HepG2 (cell line): ENCODE data around the gene EZH2. TPM values are rescaled to one million over a fixed set of nuclear protein-coding genes. Genes with fewer than 3 reads are reported as not detected.

Experiments used
- ATAC-seq: fragments of 200-7000 bp; cut with Tn5 transposase; 3 replicates; pipeline ENCODE4 v1.9.1; 2020; ENCODE audit warnings: mild to moderate bottlenecking, moderate library complexity
- BruUV-seq: library from RNA; stranded (reverse); fragments of 400-500 nt; replicated peaks from 2 replicates; lab custom pipeline; 2021; lab: Mats Ljungman, UMichigan
- CTCF ChIA-PET: fragments of 300-600 bp; formaldehyde crosslinking; extraction: SDS; loops from one replicate; lab custom pipeline; 2021; ENCODE audit warnings: low total read pairs, inconsistent platforms, low intra/inter-chr PET ratio; lab: Yijun Ruan, JAX
- POLR2A ChIA-PET: fragments of 350-600 bp; sonication (Branson Sonifier 250); formaldehyde crosslinking; loops from one replicate; lab custom pipeline; 2020; ENCODE audit warnings: antibody characterized with exemption, inconsistent platforms; lab: Yijun Ruan, JAX
- DNase-seq: peaks from one replicate; pipeline ENCODE4 v3.0.0-alpha.2; 2015; ENCODE audit warnings: low spot score
- FAIRE-seq: peaks from 3 replicates; lab custom pipeline; 2011; peaks lifted over from hg19 to GRCh38; lab: Jason Lieb, UNC
- H2AFZ ChIP-seq: one replicate; pipeline ENCODE4 v1.6.1; 2011; ENCODE audit warnings: low read length, inconsistent platforms
- H3K27ac ChIP-seq: fragments of 300-600 bp; 3 replicates; pipeline ENCODE4 v1.8.0; 2011; ENCODE audit warnings: mixed run types, mild to moderate bottlenecking, mixed read lengths, low read length, inconsistent platforms; ENCODE audit not compliant: insufficient read depth; ENCODE audit errors: extremely low read length
- H3K27me3 ChIP-seq, 2 experiments: fragments of 200-600 bp in 1 of 2; 2 replicates in 1 of 2; 3 replicates in 1 of 2; pipeline versions ENCODE4 v1.6.0 to v1.8.0; 2011; ENCODE audit warnings: low read length in 2 of 2, mild to moderate bottlenecking in 2 of 2, moderate library complexity in 2 of 2, inconsistent platforms in 1 of 2; ENCODE audit not compliant: insufficient read depth in 2 of 2, control insufficient read depth in 1 of 2
- H3K36me3 ChIP-seq, 2 experiments: fragments of 200-600 bp in 1 of 2; replicated peaks in 1 of 2; 2 replicates in 1 of 2; 3 replicates in 1 of 2; pipeline versions ENCODE4 v1.5.1 to v1.8.0; 2011; ENCODE audit warnings: low read length in 2 of 2, inconsistent platforms in 1 of 2; ENCODE audit not compliant: insufficient read depth in 2 of 2, control insufficient read depth in 1 of 2
- H3K4me1 ChIP-seq: 2 replicates; pipeline ENCODE4 v1.5.1; 2012; ENCODE audit warnings: low read length, inconsistent platforms; ENCODE audit not compliant: insufficient read depth
- H3K4me2 ChIP-seq: 2 replicates; pipeline ENCODE4 v1.6.0; 2011; ENCODE audit warnings: low read depth, low read length, inconsistent platforms
- H3K4me3 ChIP-seq, 3 experiments: fragments of 200-600 bp in 1 of 3; sonication (generic), shearing (Covaris generic) in 1 of 3; replicated peaks in 1 of 3; 2 replicates each; pipeline ENCODE4 v1.5.1; 2011 to 2016; ENCODE audit warnings: low read length in 3 of 3, inconsistent platforms in 2 of 3, low read depth in 2 of 3, mild to moderate bottlenecking in 2 of 3, control low read depth in 1 of 3, mixed read lengths in 1 of 3; ENCODE audit not compliant: insufficient read depth in 1 of 3
- H3K79me2 ChIP-seq: one replicate; pipeline ENCODE4 v1.6.1; 2011; ENCODE audit warnings: low read length, inconsistent platforms; ENCODE audit not compliant: insufficient read depth
- H3K9ac ChIP-seq: 2 replicates; pipeline ENCODE4 v1.6.0; 2011; ENCODE audit warnings: mild to moderate bottlenecking, low read depth, low read length, inconsistent platforms; ENCODE audit not compliant: insufficient read depth
- H3K9me3 ChIP-seq: 2 replicates; pipeline ENCODE4 v1.5.1; 2012; ENCODE audit warnings: mild to moderate bottlenecking, low read length
- H4K20me1 ChIP-seq: 2 replicates; pipeline ENCODE4 v1.6.0; 2011; ENCODE audit warnings: inconsistent platforms, mild to moderate bottlenecking, low read length, moderate library complexity; ENCODE audit not compliant: insufficient read depth
- KDM4B ChIP-seq: sonication (generic); formaldehyde crosslinking; IDR thresholded peaks from 2 replicates; pipeline ENCODE4 v1.4.0; 2020; ENCODE audit warnings: missing genetic modification reagents
- KLF13 ChIP-seq: sonication (generic); formaldehyde crosslinking; IDR thresholded peaks from 2 replicates; pipeline ENCODE4 v1.4.0; 2020; ENCODE audit warnings: mild to moderate bottlenecking, missing genetic modification reagents
- NBN ChIP-seq: fragments of 450-650 bp; conservative IDR thresholded peaks from 2 replicates; pipeline ENCODE4 v1.6.1; 2017
- SAP130 ChIP-seq: IDR thresholded peaks from 2 replicates; pipeline ENCODE4 v1.6.1; 2016; ENCODE audit warnings: low read depth
- SKI ChIP-seq: fragments of 450-650 bp; IDR thresholded peaks from one replicate; pipeline ENCODE4 v1.6.1; 2018; ENCODE audit warnings: mild to moderate bottlenecking; ENCODE audit not compliant: partially characterized antibody
- SRY ChIP-seq: sonication (generic); formaldehyde crosslinking; IDR thresholded peaks from 2 replicates; pipeline ENCODE4 v1.8.0; 2022; ENCODE audit warnings: mild to moderate bottlenecking, missing genetic modification reagents
- U2AF2 ChIP-seq: fragments of 200-400 bp; formaldehyde crosslinking; IDR thresholded peaks from 2 replicates; pipeline ENCODE4 v1.6.1; 2017; ENCODE audit warnings: low read depth, mild to moderate bottlenecking, low read length
- ZFP37 ChIP-seq: sonication (generic); formaldehyde crosslinking; IDR thresholded peaks from 2 replicates; pipeline ENCODE4 v1.4.0; 2020; ENCODE audit warnings: missing genetic modification reagents, borderline replicate concordance
- ZNF12 ChIP-seq: sonication (generic); formaldehyde crosslinking; IDR thresholded peaks from 2 replicates; pipeline ENCODE4 v1.5.0; 2020; ENCODE audit warnings: missing genetic modification reagents
- ZNF296 ChIP-seq: sonication (generic); formaldehyde crosslinking; conservative IDR thresholded peaks from 2 replicates; pipeline ENCODE4 v1.5.0; 2020; ENCODE audit warnings: mild to moderate bottlenecking, missing genetic modification reagents
- ZNF563 ChIP-seq: sonication (generic); formaldehyde crosslinking; IDR thresholded peaks from 2 replicates; pipeline ENCODE4 v1.8.0; 2022; ENCODE audit warnings: mild to moderate bottlenecking, moderate library complexity, missing genetic modification reagents
- ZNF569 ChIP-seq: sonication (generic); formaldehyde crosslinking; IDR thresholded peaks from 2 replicates; pipeline ENCODE4 v1.5.0; 2020; ENCODE audit warnings: mild to moderate bottlenecking, missing genetic modification reagents, moderate library complexity, borderline replicate concordance
- ZNF607 ChIP-seq: sonication (generic); formaldehyde crosslinking; IDR thresholded peaks from 2 replicates; pipeline ENCODE4 v1.5.1; 2020; ENCODE audit warnings: missing genetic modification reagents, mild to moderate bottlenecking, borderline replicate concordance
- WGBS: methylation state at CpG from one replicate; pipeline ENCODE4 v1.1.6; 2017; ENCODE audit warnings: low lambda C conversion rate; 5-methylcytosine and 5-hydroxymethylcytosine counted together
- in situ Hi-C: cut with HindIII; loops from 2 replicates; pipeline ENCODE4 v1.10.0; 2017; ENCODE audit warnings: low pct_unique_long_range_greater_than_20kb; ENCODE audit not compliant: extremely low pct_ligation_motif_present
- intact Hi-C: fragments of 100-400 bp; cut with micrococcal nuclease; formaldehyde crosslinking; loops from one replicate; pipeline ENCODE4 v1.10.0; 2022; ENCODE audit not compliant: unreplicated experiment
- polyA plus RNA-seq, 8 experiments: library from polyadenylated mRNA; depleted of rRNA in 3 of 8; stranded (reverse) in 7 of 8; unstranded in 1 of 8; fragments of >200 nt; fragmentation: Illumina TruSeq in 4 of 8; extraction: Trizol in 4 of 8; gene quantifications; 2 replicates each; pipeline versions ENCODE4 v1.2.1 to v1.2.3, GENCODE V29; 2011 to 2016; ENCODE audit warnings: low read depth in 4 of 8, missing spikeins in 1 of 8, mixed read lengths in 1 of 8; ENCODE audit not compliant: insufficient read depth in 1 of 8
- total RNA-seq, 5 experiments: library from RNA; depleted of rRNA; stranded (reverse); fragments of >200 nt; fragmentation: Illumina TruSeq; extraction: Trizol; gene quantifications; 2 replicates each; pipeline ENCODE4 v1.2.3, GENCODE V29; 2016; ENCODE audit warnings: low read depth in 1 of 5
- TF ChIP-seq, protein P1 (sequence below): sonication (generic); formaldehyde crosslinking; IDR thresholded peaks from 2 replicates; pipeline ENCODE4 v1.4.0; 2020; ENCODE audit warnings: mild to moderate bottlenecking, low read depth, missing genetic modification reagents
- TF ChIP-seq, protein P2 (sequence below): sonication (generic); formaldehyde crosslinking; IDR thresholded peaks from 2 replicates; pipeline ENCODE4 v1.4.0; 2020; ENCODE audit warnings: missing genetic modification reagents, low read depth, mild to moderate bottlenecking, borderline replicate concordance

EZH2 gene
- total and polyA plus RNA-seq, 2 of the 13 experiments (the other 11 are each of a cell fraction or from before 2014, with no cell fraction given), result 26.0 to 34.3 TPM

DNA sequence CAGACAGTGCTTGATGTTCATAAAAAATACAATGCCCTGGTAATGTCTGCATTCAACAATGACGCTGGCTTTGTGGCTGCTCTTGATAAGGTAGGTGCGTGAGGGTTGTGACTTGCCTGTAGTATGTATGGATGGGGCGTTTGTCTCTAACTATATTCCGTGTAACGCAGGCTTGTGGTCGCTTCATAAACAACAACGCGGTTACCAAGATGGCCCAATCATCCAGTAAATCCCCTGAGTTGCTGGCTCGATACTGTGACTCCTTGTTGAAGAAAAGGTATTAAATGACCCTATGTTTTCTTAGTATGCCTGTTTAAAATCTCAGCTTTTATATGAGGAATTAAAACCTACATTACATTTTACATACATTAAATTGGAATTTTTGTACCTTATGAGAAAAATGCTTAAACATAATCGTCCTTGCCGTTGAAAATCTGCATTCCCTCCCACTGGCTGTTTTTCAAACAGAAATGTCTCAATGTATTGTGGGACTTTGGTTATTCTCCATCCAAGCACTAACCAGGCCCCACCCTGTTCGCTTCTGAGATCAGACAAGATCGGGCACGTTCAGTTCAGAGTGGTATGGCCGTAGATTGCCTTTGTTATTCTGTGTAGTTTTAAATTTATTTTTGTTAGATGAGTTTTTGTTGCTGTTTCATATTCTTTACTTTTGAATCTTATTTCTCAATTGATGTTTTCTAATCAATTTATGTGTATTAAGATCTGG is 100.1 kb downstream of the EZH2 start:
- FAIRE-seq, result no peak
- H3K9me3 ChIP-seq, result no peaks in the 10 kb centered on the region
- no peak overlapping the region for H2AFZ ChIP-seq
- WGBS, result 94% methylated on average over 15 of the region's 15 CpGs
- TF ChIP-seq KLF13 (no peak), ZNF563 (CRISPR knock-in tag) (no peak), U2AF2 (no peak), ZNF12 (CRISPR knock-in tag) (no peak), KDM4B (CRISPR knock-in tag) (no peak), ZNF569 (CRISPR knock-in tag) (no peak), SRY (CRISPR knock-in tag) (no peak), SAP130 (CRISPR knock-in tag) (no peak), NBN (no peak), ZFP37 (no peak), ZNF607 (CRISPR knock-in tag) (no peak), ZNF296 (no peak), SKI (no peak)
- TF ChIP-seq, protein P1, sequence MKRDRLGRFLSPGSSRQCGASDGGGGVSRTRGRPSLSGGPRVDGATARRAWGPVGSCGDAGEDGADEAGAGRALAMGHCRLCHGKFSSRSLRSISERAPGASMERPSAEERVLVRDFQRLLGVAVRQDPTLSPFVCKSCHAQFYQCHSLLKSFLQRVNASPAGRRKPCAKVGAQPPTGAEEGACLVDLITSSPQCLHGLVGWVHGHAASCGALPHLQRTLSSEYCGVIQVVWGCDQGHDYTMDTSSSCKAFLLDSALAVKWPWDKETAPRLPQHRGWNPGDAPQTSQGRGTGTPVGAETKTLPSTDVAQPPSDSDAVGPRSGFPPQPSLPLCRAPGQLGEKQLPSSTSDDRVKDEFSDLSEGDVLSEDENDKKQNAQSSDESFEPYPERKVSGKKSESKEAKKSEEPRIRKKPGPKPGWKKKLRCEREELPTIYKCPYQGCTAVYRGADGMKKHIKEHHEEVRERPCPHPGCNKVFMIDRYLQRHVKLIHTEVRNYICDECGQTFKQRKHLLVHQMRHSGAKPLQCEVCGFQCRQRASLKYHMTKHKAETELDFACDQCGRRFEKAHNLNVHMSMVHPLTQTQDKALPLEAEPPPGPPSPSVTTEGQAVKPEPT (CRISPR knock-in tag), result no peak
- TF ChIP-seq, protein P2, sequence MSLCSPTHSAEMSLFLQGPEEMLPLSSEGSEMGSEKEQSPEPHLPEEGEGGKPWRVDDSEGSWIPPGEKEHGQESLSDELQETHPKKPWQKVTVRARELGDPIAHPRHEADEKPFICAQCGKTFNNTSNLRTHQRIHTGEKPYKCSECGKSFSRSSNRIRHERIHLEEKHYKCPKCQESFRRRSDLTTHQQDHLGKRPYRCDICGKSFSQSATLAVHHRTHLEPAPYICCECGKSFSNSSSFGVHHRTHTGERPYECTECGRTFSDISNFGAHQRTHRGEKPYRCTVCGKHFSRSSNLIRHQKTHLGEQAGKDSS (CRISPR knock-in tag), result no peak
- TF ChIP-seq, all 625 proteins: peak for 0
- ChIA-PET CTCF (no interaction called here), POLR2A (no interaction called here)
- intact Hi-C loops (no loop called here), in situ Hi-C loops (no loop called here)
- ATAC-seq (no peak), DNase-seq (no peak)
- Histone ChIP-seq H3K4me1 (no peaks in the 10 kb centered on the region), H3K79me2 (no peaks in the 10 kb centered on the region), H3K27ac (no peak overlapping the region), H3K27me3 (no peaks in the 10 kb centered on the region), H3K4me2 (no peak overlapping the region), H4K20me1 (no peaks in the 10 kb centered on the region), H3K36me3 (peaks cover 21 to 83% of the 10 kb centered on the region in 2 experiments), H3K4me3 (no peak overlapping the region), H3K9ac (no peak overlapping the region)
- no TSS peak for BruUV-seq
